GM06990 (cell line): ENCODE data around the gene CEP170B.

Experiments used
- DNase-seq: peaks from one replicate; pipeline ENCODE4 v3.0.0-alpha.2; 2011; ENCODE audit not compliant: insufficient read length; ENCODE audit errors: extremely low read depth
- H3K27me3 ChIP-seq: replicated peaks from 2 replicates; pipeline ENCODE4 v1.6.0; 2011; ENCODE audit warnings: low read length; ENCODE audit not compliant: control insufficient read depth, insufficient read depth
- H3K36me3 ChIP-seq: 2 replicates; pipeline ENCODE4 v1.5.1; 2011; ENCODE audit warnings: low read length; ENCODE audit not compliant: control insufficient read depth, insufficient read depth
- H3K4me3 ChIP-seq: replicated peaks from 2 replicates; pipeline ENCODE4 v1.5.1; 2011; ENCODE audit warnings: low read depth, mild to moderate bottlenecking, control low read depth, low read length
- TF ChIP-seq, protein P1 (sequence below): IDR thresholded peaks from 2 replicates; pipeline ENCODE4 v1.5.1; 2011; ENCODE audit warnings: low read length, control low read depth, mild to moderate bottlenecking, inconsistent platforms; ENCODE audit not compliant: insufficient read depth, poor library complexity, severe bottlenecking

The CEP170B gene

DNA sequence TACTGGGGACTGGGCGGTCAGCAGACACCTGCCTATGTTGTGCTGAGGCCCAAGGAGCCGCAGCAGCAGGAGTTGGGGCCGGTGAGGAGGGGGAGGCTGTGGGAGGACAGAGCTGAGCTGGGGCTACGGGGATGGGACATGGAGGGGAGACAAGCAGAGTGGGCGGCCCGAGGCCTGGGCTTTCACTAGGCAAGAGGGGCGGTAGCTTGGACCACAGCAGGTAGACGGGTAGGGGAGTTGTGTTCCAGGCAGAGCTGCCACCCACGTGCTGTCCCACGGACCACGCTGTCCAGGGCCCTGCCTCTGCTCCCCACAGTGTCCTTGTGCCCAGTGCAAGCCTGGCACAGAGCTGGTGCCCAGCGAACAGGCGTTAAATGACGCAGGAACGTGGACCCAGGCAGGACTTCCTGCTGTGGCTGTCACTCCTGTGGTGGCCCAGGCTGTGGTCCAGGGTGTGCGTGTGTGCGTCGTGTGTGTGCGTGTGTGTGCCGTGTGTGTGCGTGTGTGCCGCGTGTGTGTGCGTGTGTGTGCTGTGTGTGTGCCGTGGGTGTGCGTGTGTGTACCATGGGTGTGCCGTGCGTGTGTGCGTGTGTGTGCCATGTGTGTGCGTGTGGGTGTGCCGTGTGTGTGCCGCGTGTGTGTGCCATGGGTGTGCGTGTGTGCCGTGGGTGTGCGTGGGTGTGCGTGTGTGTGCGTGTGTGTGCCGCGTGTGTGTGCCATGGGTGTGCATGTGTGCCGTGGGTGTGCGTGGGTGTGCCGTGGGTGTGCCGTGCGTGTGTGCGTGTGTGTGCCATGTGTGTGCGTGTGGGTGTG, 6.8 kb downstream of the CEP170B start:
- H3K36me3 ChIP-seq = no peaks in the 10 kb centered on the region
- DNase-seq = peak; percentile 9
- H3K4me3 ChIP-seq = no peak overlapping the region
- H3K27me3 ChIP-seq = peaks cover 1% of the 10 kb centered on the region
- TF ChIP-seq, protein P1, sequence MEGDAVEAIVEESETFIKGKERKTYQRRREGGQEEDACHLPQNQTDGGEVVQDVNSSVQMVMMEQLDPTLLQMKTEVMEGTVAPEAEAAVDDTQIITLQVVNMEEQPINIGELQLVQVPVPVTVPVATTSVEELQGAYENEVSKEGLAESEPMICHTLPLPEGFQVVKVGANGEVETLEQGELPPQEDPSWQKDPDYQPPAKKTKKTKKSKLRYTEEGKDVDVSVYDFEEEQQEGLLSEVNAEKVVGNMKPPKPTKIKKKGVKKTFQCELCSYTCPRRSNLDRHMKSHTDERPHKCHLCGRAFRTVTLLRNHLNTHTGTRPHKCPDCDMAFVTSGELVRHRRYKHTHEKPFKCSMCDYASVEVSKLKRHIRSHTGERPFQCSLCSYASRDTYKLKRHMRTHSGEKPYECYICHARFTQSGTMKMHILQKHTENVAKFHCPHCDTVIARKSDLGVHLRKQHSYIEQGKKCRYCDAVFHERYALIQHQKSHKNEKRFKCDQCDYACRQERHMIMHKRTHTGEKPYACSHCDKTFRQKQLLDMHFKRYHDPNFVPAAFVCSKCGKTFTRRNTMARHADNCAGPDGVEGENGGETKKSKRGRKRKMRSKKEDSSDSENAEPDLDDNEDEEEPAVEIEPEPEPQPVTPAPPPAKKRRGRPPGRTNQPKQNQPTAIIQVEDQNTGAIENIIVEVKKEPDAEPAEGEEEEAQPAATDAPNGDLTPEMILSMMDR = no peak

DNA sequence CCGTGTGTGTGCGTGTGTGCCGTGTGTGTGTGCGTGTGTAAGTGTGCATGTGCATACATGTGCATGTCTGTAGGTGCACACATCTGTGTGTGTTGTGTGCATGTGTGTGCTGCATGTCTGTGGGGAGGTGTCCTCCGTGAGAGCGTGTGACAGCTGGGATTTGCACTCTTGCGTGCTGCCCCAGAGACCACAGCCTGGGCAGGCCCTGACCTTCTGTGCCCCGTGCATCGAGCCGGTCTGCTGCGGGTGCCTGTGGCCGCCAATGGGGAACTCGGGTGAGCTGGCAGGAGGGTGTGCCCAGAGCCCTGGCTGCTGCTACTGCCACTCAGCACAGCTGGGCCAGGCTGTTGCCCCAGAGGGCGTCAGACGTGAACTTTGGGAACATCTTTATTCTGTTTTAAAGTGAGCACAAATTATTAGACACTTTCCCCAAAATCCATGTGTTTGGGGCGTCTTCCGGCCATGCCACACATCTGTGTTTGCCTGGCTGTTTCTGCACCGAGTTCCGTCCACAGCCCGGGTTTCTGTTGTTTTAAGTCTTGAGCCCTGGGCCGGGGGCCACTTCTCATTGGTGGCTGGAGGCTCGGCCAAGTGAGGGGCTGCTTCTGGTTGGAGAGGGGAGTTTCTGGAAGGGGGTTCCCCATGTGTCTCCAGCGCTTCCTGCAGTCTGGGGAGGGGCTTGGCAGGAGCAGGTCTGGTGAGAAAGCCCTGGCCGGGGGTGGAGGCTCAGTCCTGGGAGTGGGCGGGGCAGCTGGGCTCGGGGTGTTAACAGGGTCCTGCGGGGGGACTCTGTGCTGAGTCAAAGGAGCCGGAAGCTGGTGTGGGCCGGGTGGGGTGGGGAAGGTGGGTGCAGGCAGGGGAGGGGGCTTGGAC, 7.6 kb downstream of the CEP170B start:
- peak; percentile 19 for DNase-seq
- TF ChIP-seq, protein P1 = no peak
- no peaks in the 10 kb centered on the region for H3K36me3 ChIP-seq
- H3K27me3 ChIP-seq = no peaks in the 10 kb centered on the region
- no peak overlapping the region for H3K4me3 ChIP-seq

DNA sequence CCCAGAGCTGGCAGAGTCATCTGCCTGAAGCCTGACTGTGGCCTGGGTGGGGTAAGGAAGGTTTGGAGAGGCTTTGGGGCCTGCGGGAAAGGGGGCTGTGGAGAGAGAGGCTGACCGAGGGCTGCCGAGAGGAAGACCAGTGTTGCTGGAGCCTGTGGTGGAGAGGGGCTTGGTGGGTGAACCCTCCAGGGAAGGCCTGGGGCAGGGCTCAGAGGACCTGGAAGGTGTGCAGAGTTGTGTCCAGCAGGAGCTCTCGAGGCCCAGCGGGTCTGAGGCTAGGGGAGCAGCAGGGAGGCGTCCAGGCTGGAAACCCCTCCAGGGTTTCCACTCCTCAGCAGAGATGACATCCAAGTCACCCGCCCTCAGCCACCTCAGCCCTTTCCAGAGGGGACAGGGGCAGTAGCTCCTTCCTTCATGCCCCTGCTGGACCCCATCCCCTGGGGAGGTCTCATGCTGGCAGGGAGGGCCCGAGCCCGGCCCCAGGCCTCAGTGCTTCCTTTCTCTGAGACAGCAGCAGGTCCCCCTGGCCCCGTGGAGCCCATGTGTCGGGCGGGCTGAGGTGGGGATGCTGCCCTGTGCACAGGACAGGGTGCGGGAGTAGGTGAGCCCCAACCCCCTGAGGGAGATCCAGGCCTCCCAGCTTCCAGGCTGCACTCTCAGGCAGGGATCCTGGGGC, 8.4 kb downstream of the CEP170B start:
- H3K36me3 ChIP-seq = no peaks in the 10 kb centered on the region
- peak; percentile 4 for DNase-seq
- H3K4me3 ChIP-seq = no peak overlapping the region
- H3K27me3 ChIP-seq = no peaks in the 10 kb centered on the region
- TF ChIP-seq, protein P1 = no peak

DNA sequence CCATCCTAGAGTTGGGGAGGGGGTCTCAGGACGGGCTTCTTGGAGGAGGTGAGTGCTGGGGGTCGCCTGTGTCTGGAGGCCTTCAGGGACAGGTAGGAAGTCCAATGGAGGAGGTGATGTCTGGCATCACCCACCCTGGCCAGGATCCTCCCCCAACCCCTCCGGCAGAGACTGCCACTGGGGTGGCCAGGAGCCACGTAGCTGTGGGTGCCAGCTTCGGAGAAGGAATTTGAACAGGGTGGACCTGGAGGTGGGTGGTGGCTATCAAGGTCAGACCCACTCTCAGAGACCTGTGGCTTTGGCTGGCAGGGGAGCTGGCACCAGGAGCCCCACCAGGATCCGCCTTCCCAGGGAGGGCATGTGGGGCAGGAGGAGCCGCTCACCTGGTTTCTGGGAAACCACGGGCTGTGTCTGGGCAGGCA, 9.1 kb downstream of the CEP170B start:
- TF ChIP-seq, protein P1 = no peak
- peak; percentile 6 for DNase-seq

DNA sequence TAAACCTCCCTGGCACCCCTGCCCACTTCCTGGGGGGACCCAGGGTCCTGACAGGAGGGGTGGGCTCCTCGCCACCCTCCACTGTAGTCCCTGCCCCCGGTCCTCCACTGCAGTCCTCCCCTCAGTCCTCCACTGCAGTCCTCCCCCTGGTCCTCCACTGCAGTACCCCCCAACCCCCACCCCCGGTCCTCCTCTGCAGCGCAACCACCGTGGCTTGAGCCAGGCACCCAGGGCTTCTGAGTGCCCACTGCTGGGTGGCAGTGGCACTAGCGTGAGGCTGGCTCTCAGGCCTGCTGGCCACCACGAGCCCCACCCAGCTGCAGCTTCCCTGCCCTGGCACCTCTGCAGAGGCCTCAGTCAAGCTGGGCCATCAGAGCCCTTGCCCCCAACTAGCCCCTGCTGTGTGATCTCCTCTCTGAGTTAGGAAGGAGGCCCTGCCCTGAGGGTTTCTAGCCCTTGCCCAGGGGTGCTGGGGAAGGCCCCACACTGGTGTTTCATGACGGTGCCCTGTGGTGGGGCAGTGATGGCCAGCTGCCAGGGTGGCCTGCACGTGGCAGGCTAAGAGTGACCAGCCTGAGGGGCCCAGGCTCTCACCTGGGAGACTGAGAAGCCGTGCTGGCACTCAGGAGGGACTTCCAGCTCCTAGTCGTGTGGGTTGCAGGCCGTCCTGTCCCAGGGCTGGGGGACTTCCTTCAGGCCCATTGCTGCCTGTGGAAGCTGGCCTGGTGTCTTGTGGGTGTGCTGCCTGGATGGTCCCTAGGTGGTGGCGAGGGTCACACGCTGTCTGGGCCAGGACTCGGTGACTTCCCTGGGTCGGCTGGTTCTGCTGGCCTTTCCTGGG, 9.7 kb downstream of the CEP170B start:
- Histone ChIP-seq H3K4me3 (no peak overlapping the region), H3K27me3 (no peaks in the 10 kb centered on the region; the same call in 1 of the 2 replicates), H3K36me3 (no peaks in the 10 kb centered on the region)
- TF ChIP-seq, protein P1 = no peak
- no peak for DNase-seq

More for the DNA sequence above, 9.1 kb downstream of the CEP170B start:
- H3K4me3 ChIP-seq = no peak overlapping the region
- no peaks in the 10 kb centered on the region for H3K36me3 ChIP-seq
- H3K27me3 ChIP-seq = no peaks in the 10 kb centered on the region; the same call in 1 of the 2 replicates
